Mesenchymal stem cell (in vitro differentiated cells and primary cell): ENCODE results near the gene TMEM175.

Experiments
- DNase-seq: peaks from one replicate; pipeline ENCODE4 v3.0.0-alpha.2; 2013
- H2AFZ ChIP-seq: one replicate; pipeline ENCODE4 v1.6.1; 2013; ENCODE audit warnings: low read depth, mild to moderate bottlenecking, control low read depth, inconsistent platforms, low read length, moderate library complexity
- H2AK5ac ChIP-seq: 2 replicates; pipeline ENCODE4 v1.6.1; 2013; ENCODE audit warnings: low read length, moderate library complexity, mild to moderate bottlenecking, inconsistent platforms; ENCODE audit not compliant: severe bottlenecking
- H2BK120ac ChIP-seq: one replicate; pipeline ENCODE4 v1.6.1; 2013; ENCODE audit warnings: low read depth, mild to moderate bottlenecking, inconsistent platforms, low read length, moderate library complexity
- H2BK12ac ChIP-seq, 2 experiments: one replicate each; pipeline ENCODE4 v1.6.1; 2013; ENCODE audit warnings: inconsistent platforms in 2 of 2, low read length in 2 of 2, mild to moderate bottlenecking in 2 of 2, moderate library complexity in 2 of 2, control low read depth in 1 of 2
- H2BK15ac ChIP-seq: one replicate; pipeline ENCODE4 v1.6.1; 2013; ENCODE audit warnings: mild to moderate bottlenecking, low read depth, inconsistent platforms; ENCODE audit not compliant: poor library complexity, severe bottlenecking
- H2BK5ac ChIP-seq: 2 replicates; pipeline ENCODE4 v1.6.1; 2013; ENCODE audit warnings: low read depth, mild to moderate bottlenecking, low read length, control low read depth, inconsistent platforms; ENCODE audit not compliant: poor library complexity, severe bottlenecking
- H3K14ac ChIP-seq, 2 experiments: one replicate each; pipeline ENCODE4 v1.6.1; 2013; ENCODE audit warnings: inconsistent platforms in 2 of 2, low read length in 2 of 2, control low read depth in 1 of 2, mild to moderate bottlenecking in 1 of 2, moderate library complexity in 1 of 2
- H3K18ac ChIP-seq, 2 experiments: one replicate each; pipeline ENCODE4 v1.6.1; 2013; ENCODE audit warnings: inconsistent platforms in 2 of 2, low read length in 2 of 2, control low read depth in 1 of 2, low read depth in 1 of 2, mild to moderate bottlenecking in 1 of 2
- H3K23ac ChIP-seq, 2 experiments: one replicate each; pipeline ENCODE4 v1.6.1; 2013; ENCODE audit warnings: inconsistent platforms in 2 of 2, low read length in 2 of 2, mild to moderate bottlenecking in 2 of 2, moderate library complexity in 2 of 2, control low read depth in 1 of 2
- H3K27ac ChIP-seq: 2 replicates; pipeline ENCODE4 v1.5.1; 2013; ENCODE audit warnings: mild to moderate bottlenecking, moderate library complexity, low read length, control low read depth, inconsistent platforms; ENCODE audit not compliant: poor library complexity, severe bottlenecking
- H3K27me3 ChIP-seq, 2 experiments: 2 replicates each; pipeline versions ENCODE4 v1.6.1 to v1.7.0; 2013; ENCODE audit warnings: low read length in 2 of 2, mild to moderate bottlenecking in 2 of 2, moderate library complexity in 2 of 2, control low read depth in 1 of 2, inconsistent platforms in 1 of 2; ENCODE audit not compliant: control insufficient read depth in 1 of 2, insufficient read depth in 1 of 2
- H3K36me3 ChIP-seq, 2 experiments: 2 replicates each; pipeline versions ENCODE4 v1.6.1 to v1.7.0; 2013; ENCODE audit warnings: low read length in 2 of 2, control low read depth in 1 of 2, inconsistent platforms in 1 of 2, low read depth in 1 of 2, mild to moderate bottlenecking in 1 of 2; ENCODE audit not compliant: insufficient read depth in 2 of 2, control insufficient read depth in 1 of 2
- H3K4ac ChIP-seq, 2 experiments: one replicate each; pipeline ENCODE4 v1.6.1; 2013; ENCODE audit warnings: inconsistent platforms in 2 of 2, low read length in 2 of 2, mild to moderate bottlenecking in 2 of 2, moderate library complexity in 2 of 2, control low read depth in 1 of 2, low read depth in 1 of 2
- H3K4me1 ChIP-seq: 2 replicates; pipeline ENCODE4 v1.6.1; 2013; ENCODE audit warnings: low read depth, low read length, control low read depth; ENCODE audit not compliant: control insufficient read depth, insufficient read depth
- H3K4me2 ChIP-seq: 2 replicates; pipeline ENCODE4 v1.6.1; 2013; ENCODE audit warnings: low read length, mild to moderate bottlenecking, inconsistent platforms; ENCODE audit not compliant: poor library complexity, severe bottlenecking
- H3K4me3 ChIP-seq, 2 experiments: 2 replicates each; pipeline versions ENCODE4 v1.5.1 to v1.7.0; 2013; ENCODE audit warnings: low read length in 2 of 2, mild to moderate bottlenecking in 2 of 2, control low read depth in 1 of 2, low read depth in 1 of 2; ENCODE audit not compliant: insufficient read depth in 1 of 2
- H3K79me1 ChIP-seq: replicated peaks from 2 replicates; pipeline ENCODE4 v1.6.1; 2013; ENCODE audit warnings: mild to moderate bottlenecking, control low read depth, low read length, inconsistent platforms; ENCODE audit not compliant: poor library complexity, severe bottlenecking
- H3K9ac ChIP-seq: 2 replicates; pipeline ENCODE4 v1.7.0; 2013; ENCODE audit warnings: mild to moderate bottlenecking, low read length, moderate library complexity
- H3K9me3 ChIP-seq: 2 replicates; pipeline ENCODE4 v1.7.0; 2013; ENCODE audit warnings: mild to moderate bottlenecking, low read length; ENCODE audit not compliant: control insufficient read depth
- H4K8ac ChIP-seq: one replicate; pipeline ENCODE4 v1.6.1; 2013; ENCODE audit warnings: inconsistent platforms, mild to moderate bottlenecking, low read length, moderate library complexity
- H4K91ac ChIP-seq: one replicate; pipeline ENCODE4 v1.6.1; 2013; ENCODE audit warnings: mild to moderate bottlenecking, low read length, inconsistent platforms
- WGBS: methylation state at CpG from one replicate; pipeline ENCODE4 v1.1.7; 2013; ENCODE audit warnings: mixed read lengths; 5-methylcytosine and 5-hydroxymethylcytosine counted together

The TMEM175 gene

DNA sequence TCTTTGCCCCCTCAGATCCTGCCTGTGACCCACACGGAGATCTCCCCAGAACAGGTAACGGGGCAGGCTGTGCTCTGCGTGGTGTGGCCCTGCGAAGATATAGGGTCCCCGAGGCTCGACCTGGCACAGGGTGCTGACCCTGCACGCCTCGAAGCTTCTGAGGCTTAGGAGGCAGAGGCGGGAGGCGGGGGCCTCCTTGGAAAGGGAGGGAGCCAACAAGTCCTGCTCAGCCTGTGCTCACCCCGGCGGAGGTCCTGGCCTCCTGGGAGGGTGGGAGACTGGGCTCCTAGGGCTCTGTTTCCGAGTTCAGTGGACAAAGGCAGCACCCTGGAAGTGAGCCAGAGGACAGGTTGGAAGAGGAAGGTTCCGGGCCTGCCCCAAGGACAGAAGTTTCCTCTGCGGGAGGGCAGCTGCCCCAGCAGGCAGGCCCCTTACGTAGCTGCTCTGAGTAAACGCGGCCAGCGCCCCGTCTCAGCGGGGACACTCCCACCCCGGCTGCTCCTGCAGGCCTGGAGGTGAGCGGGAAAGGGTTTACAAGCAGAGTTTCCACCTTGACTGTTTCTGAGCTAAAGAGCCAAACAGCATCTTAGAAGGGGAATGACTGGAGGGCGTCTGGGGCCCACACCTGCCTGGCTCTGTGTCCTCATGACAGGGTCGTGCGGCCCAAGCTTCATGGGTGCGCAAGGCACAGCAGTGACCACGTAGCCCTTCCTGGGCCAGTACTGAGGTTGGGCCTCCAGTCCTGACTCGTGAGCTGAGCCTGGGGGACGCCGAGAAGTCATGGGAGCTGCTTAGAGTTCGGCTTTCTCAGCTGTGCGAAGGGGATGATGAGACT, 16.1 kb downstream of the TMEM175 start:
- Histone ChIP-seq H2BK120ac (no peak overlapping the region), H3K18ac (no peak overlapping the region), H2BK15ac (no peak overlapping the region), H3K27ac (no peak overlapping the region), H3K27me3 (peaks cover 0 to 4% of the 10 kb centered on the region in 2 experiments), H3K23ac (no peak overlapping the region), H2AFZ (peak overlapping the region; percentile 10), H3K4me3 (no peak overlapping the region), H2BK12ac (no peak overlapping the region), H3K4me2 (no peak overlapping the region), H3K9ac (no peak overlapping the region), H3K14ac (no peak overlapping the region), H3K36me3 (peaks cover 5 to 37% of the 10 kb centered on the region in 2 experiments), H3K79me1 (peaks cover 26% of the 10 kb centered on the region), H4K8ac (no peak overlapping the region), H2AK5ac (no peak overlapping the region), H4K91ac (no peak overlapping the region), H3K4me1 (peaks cover 22% of the 10 kb centered on the region), H3K9me3 (no peaks in the 10 kb centered on the region), H3K4ac (no peak overlapping the region), H2BK5ac (no peak overlapping the region)
- DNase-seq: no peak
- 89% methylated on average over 32 of the region's 33 CpGs for WGBS

- Histone ChIP-seq H3K23ac (no peak overlapping the region), H3K14ac (no peak overlapping the region), H3K9ac (no peak overlapping the region), H2BK15ac (no peak overlapping the region), H2BK120ac (no peak overlapping the region), H4K91ac (no peak overlapping the region), H3K27me3 (peaks cover 0 to 4% of the 10 kb centered on the region in 2 experiments), H3K4me2 (no peak overlapping the region), H3K4me3 (no peak overlapping the region), H3K36me3 (peaks cover 5 to 41% of the 10 kb centered on the region in 2 experiments), H2BK5ac (no peak overlapping the region), H2AK5ac (no peak overlapping the region), H3K4me1 (peaks cover 22% of the 10 kb centered on the region), H3K4ac (no peak overlapping the region), H3K18ac (no peak overlapping the region), H4K8ac (no peak overlapping the region), H3K9me3 (no peaks in the 10 kb centered on the region), H3K79me1 (peaks cover 26% of the 10 kb centered on the region), H2AFZ (no peak overlapping the region), H3K27ac (no peak overlapping the region), H2BK12ac (no peak overlapping the region)
- no peak for DNase-seq
- WGBS: 94% methylated on average over 13 of the region's 13 CpGs
Observed at GRCh38 chr4:948936-949300, 16.7 kb downstream of the TMEM175 start.

DNA sequence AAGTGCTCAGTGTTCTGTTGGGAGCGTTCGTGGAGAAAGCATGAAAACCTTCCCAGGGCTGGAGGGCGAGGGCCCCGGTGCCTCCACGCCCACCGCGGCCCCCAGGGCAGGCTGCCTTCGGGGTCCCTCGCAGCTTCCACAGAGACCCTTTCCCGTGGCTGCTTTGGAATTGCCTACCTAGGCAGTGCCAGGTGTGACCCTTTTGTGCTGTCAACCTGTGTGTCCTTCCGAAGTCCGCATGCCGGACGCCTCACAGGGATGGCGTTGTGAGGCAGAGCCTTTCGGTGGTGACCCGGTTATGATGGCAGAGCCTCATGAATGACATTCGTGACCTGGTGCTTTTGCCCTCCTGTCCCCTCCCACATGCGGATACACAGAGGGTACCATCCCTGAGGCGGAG, 17.4 kb downstream of the TMEM175 start:
- Histone ChIP-seq H4K91ac (no peak overlapping the region), H3K23ac (no peak overlapping the region), H2BK12ac (no peak overlapping the region), H3K4me2 (no peak overlapping the region), H3K4ac (no peak overlapping the region), H2BK15ac (no peak overlapping the region), H2AFZ (no peak overlapping the region), H2BK120ac (no peak overlapping the region), H3K27ac (no peak overlapping the region), H3K9me3 (no peaks in the 10 kb centered on the region), H2AK5ac (no peak overlapping the region), H3K4me3 (no peak overlapping the region), H3K18ac (no peak overlapping the region), H3K4me1 (peaks cover 22% of the 10 kb centered on the region), H3K9ac (no peak overlapping the region), H4K8ac (no peak overlapping the region), H3K27me3 (peaks cover 0 to 4% of the 10 kb centered on the region in 2 experiments), H3K79me1 (peaks cover 26% of the 10 kb centered on the region), H3K36me3 (peaks cover 12 to 41% of the 10 kb centered on the region in 2 experiments), H3K14ac (no peak overlapping the region), H2BK5ac (no peak overlapping the region)
- DNase-seq: no peak
- WGBS: 95% methylated on average over 18 of the region's 20 CpGs

GRCh38 chr4:950136-951020, 18.1 kb downstream of the TMEM175 start:
- H3K4me2 ChIP-seq: no peak overlapping the region
- WGBS: 93% methylated on average over 30 of the region's 30 CpGs
- peaks cover 26% of the 10 kb centered on the region for H3K79me1 ChIP-seq
- H2BK5ac ChIP-seq: no peak overlapping the region
- H3K14ac ChIP-seq: no peak overlapping the region
- H3K27me3 ChIP-seq: peaks cover 0 to 4% of the 10 kb centered on the region in 2 experiments
- H4K8ac ChIP-seq: no peak overlapping the region
- no peak overlapping the region for H2AFZ ChIP-seq
- peaks cover 14 to 46% of the 10 kb centered on the region in 2 experiments for H3K36me3 ChIP-seq
- H4K91ac ChIP-seq: no peak overlapping the region
- H3K9ac ChIP-seq: no peak overlapping the region
- no peak overlapping the region for H3K4me3 ChIP-seq
- no peak overlapping the region for H2BK120ac ChIP-seq
- no peak for DNase-seq
- no peaks in the 10 kb centered on the region for H3K9me3 ChIP-seq
- H2AK5ac ChIP-seq: no peak overlapping the region
- no peak overlapping the region for H2BK15ac ChIP-seq
- no peak overlapping the region for H3K27ac ChIP-seq
- H2BK12ac ChIP-seq: no peak overlapping the region
- H3K18ac ChIP-seq: no peak overlapping the region
- no peak overlapping the region for H3K4ac ChIP-seq
- no peak overlapping the region for H3K23ac ChIP-seq
- peaks cover 16% of the 10 kb centered on the region for H3K4me1 ChIP-seq
